Activated T-cell treated with anti-CD3 and anti-CD28 coated beads for 48 hours (primary cell): Measurements from ENCODE around the gene LRRTM2.

Experiments used
- DNase-seq: peaks from one replicate; pipeline ENCODE4 v3.0.0-alpha.2; 2020; ENCODE audit warnings: low read depth

Gene LRRTM2

GRCh38 chr5:138883211-138883610, 8.1 kb upstream of the LRRTM2 start:
- DNase-seq, result no peak

DNA sequence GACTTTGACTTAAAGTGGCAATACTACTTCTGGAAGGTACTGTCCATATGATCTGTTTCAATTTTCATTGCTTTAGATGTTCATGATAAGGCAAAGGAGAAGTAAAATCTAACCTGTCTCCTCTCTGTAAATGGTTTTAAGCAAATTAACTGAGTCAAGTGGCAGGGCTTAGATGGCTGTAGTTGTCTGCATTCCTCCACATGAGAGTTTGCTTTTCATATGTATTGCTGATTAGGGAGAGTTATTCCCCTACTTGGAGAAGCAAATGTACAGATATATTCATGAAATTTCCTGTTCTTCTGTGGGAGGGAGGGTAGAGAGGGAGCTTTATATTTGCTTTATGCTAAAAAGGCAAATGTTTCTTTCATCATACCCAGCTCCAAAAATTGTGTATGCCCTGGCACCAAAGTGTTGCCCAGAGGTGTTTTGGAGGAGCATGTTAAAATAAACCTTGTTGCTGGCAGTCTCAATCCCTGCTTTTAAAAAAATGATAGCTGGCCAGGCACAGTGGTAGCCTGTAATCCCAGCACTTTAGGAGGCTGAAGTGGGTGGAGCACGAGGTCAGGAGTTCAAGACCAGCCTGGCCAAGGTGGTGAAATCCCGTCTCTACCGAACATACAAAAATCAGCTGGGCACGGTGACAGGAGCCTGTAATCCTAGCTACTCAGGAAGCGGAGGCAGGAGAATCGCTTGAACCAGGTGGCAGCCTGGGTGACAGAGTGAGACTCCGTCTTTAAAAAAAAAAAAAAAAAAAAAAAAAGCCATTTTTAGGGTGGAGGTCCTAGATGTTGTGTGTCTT, 3.5 kb upstream of the LRRTM2 start:
- no peak for DNase-seq

GRCh38 chr5:138876811-138877210, 1.7 kb upstream of the LRRTM2 start:
- no peak for DNase-seq

GRCh38 chr5:138875946-138876345, 811 bp upstream of the LRRTM2 start:
- DNase-seq, result no peak

GRCh38 chr5:138875552-138875875, 379 bp upstream of the LRRTM2 start:
- DNase-seq, result no peak

DNA sequence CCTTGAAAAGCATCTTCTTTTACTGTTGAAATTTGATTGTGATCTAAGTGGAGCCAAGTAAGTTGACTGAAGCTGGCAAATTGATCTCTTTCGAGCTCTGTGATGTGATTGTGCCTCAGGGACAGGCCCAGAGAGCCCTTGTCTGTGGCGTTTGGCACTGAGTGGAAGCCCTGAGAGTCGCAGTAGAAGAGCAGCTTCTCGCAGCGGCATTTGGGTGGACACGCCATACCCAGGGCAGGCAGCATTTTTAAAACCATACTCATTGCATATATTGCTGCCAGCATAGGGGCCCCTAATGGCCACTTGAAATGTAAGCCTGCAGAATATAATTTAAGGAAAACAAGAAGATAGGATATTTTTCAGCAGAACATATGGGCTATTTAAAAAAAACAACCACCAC, 894 bp downstream of the LRRTM2 start:
- DNase-seq, result no peak

- DNase-seq, result no peak
These were observed 1.5 kb downstream of the LRRTM2 start for GRCh38 chr5:138873466-138874221.

- no peak for DNase-seq
These were observed 2.2 kb downstream of the LRRTM2 start for GRCh38 chr5:138872841-138873465.

DNA sequence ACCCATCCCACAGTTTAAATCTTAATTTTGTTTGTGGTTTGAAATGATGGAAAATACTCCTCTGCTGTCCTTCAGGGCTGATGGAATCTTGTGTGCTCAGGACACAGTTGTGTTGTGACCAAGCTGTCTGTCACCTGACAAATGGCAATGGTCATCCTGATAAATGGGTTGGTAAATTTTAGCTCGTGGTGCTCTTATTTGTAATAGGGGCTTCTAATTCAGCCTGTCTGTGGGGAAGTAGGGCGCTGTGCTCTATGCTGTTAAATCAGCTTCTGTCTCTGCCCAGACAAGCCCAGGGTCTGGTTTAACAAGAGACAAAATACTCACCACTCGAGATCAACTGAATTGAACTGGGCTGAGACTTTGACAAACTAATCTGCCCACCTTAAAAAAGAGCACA, 4.5 kb downstream of the LRRTM2 start:
- DNase-seq, result no peak

GRCh38 chr5:138869763-138870500, 5.2 kb downstream of the LRRTM2 start:
- no peak for DNase-seq

- no peak for DNase-seq
These were observed 6.1 kb downstream of the LRRTM2 start for GRCh38 chr5:138869038-138869437.

DNA sequence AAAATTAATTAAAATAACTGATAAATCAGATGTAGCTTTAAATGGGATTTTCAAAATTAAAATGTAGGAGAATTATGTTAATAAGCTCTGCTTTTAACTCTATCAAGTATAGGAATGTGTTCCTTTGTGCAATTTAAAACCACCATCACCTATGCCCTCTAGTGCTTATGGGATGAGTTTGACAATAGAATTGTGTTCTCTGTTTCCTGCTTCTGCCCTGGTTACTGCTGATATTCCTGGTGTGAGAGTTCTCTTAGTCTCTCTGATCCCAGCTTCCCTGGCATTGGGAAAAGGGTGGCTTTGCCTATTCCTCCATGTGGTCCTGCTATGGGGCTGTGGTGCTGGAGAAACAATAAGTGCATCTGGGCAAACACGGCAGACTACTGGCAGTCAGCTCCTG, 8.1 kb downstream of the LRRTM2 start:
- no peak for DNase-seq

- no peak for DNase-seq
These were observed 22.0 kb downstream of the LRRTM2 start for GRCh38 chr5:138853132-138853531.

DNA sequence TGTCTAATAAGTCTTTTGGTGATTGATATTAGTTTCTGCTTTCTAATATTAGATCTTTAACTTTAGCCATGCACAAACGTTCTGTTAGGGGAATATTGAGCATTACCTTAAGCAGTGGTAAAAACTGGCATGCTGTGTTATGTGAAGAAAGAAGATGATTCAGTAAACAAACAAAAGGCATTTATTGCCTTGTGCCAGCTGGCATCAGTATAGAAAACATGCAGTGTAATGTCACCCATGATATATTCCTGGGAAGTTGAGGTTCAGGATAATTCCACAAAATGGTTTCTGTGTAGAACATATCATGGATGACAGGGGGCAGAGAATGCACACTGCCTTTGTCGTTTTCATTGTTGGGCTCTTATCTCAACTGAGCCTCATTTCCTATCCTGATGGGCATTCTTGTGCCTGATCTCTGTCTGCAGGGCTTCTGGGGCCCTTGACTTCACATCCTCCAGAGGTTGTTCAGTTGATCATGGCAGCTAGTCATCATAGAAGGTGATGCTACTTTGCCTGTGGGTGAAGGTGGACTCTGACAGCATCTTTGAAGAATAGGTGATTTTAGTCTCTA, 24.2 kb downstream of the LRRTM2 start:
- DNase-seq, result no peak

DNA sequence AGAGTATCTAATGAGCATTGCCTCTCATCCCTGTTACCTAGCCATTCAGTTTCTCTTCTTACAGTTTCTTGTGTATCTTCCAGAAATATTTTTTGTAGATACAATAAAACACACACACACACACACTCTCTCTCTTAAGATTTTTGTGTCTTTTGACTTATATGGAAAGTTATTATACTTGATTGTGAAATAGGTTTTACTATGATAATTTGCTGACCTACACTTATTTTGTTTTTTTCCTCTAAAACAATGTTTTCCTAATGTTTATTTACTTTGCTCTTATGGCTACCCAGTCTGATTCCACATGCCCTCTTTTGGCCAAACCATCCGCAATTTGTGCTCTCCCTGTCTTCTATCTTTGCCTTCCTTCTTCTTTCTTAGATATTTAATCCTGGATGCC, 25.3 kb downstream of the LRRTM2 start:
- DNase-seq, result no peak

DNA sequence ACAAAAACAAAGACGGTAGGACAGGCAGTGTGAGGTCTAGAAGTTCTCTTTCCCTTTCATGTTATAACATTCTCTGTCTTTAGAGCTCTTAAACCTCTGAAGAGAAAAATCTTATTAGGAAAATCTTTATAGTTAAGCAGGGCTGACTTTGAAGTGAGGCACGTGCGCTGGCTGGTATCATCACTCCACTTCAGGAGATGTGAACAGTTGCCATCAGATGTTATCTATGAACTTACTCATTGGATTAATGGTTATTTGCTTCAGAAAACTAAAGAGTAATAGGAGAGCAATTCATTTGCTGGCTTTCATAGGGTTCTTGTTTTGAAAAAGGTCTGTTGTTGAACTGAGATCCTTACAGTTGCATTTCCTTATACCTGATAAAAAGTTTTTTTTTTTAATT, 25.7 kb downstream of the LRRTM2 start:
- no peak for DNase-seq

DNA sequence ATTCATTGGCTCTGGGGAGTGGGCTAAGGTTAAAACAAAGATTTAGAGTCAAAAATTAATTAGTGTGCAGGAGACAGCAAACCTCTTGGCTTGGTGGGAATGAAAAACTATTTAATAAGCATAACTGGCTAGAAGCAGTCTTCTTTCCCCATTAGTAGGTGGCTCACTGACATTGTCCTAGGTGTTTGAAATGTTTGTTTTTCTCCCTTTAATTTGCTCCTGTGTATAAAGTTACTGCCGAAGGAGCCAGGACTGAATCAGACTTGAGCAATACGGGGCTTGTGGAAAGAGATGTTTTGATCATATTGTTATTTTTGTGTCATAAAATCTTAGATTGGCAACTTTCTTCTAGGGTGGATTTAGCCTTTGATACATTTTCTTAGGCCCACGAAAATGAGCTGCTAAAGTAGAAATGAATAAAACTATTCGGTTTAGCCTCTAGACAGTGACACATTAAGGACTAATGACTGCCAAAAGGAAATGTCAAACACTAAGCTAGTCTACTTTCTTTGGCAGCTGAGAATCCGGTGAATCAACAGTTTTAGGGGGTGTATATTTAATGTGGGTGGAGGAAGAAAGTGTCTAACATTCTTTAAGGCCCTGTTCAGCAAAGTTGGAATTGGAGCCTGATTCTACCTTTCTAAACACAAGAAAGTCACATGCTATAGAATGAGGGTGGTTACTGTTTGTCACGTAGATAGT, 30.2 kb downstream of the LRRTM2 start:
- DNase-seq, result no peak

GRCh38 chr5:138844125-138844461, 31.0 kb downstream of the LRRTM2 start:
- DNase-seq, result no peak

DNA sequence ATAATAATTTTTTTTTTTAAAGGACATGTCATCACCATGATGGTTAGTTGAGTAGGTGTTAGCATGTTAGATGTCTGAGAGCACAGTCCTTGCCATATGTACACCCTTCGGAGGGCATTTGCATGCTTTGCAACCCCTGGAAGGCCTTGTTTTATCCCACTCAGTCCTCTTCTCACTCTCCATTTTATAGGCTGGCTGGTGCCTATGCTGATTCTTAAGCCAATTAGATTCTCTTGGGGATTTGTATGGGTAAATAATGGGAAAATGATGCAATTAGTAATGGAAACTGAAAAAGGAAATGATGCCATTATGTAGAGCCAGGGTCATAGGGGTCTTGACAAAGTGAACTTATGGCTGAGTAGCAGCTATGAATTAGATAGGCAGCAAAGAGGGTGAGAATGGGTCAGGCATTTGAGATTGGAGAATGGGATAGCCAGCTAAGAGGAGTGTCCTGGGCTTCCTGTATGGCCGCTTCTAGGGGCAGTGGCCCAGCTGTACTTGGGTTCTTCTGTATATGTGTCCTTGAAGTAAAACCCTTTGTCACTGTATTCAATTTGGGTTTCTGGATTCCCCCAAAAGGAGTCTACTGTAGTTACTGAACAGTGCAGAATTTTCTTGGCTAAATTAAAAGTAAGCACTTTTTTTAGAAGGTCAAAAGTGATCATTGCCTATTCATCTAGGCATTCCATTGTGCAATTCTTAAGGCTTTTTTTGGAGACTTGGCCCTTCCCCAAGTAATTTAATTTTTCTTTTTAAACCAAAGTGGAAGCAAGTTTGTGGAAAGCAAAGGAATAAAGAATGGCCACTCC, 31.6 kb downstream of the LRRTM2 start:
- no peak for DNase-seq

GRCh38 chr5:138841531-138841930, 33.6 kb downstream of the LRRTM2 start:
- no peak for DNase-seq

- DNase-seq, result no peak
These were observed 35.0 kb downstream of the LRRTM2 start for GRCh38 chr5:138840103-138840502.
